DMS 273 (cell line): ENCODE measurements around the gene ANKRD23.
"Not testable (repeated sequence)": the region's sequence is repeated elsewhere in the genome, so short reads cannot be mapped to it uniquely, and the experiment has no call there.

ENCODE experiments used
- DNase-seq: peaks from one replicate; lab custom pipeline; 2025; ENCODE audit not compliant: unreplicated experiment; lab: John Stamatoyannopoulos, UW

ANKRD23 gene

GRCh38 chr2:96864343-96865091 is 20.7 kb upstream of the ANKRD23 start:
- DNase-seq: no peak

GRCh38 chr2:96863575-96864342 is 19.9 kb upstream of the ANKRD23 start:
- DNase-seq: no peak

GRCh38 chr2:96863056-96863455 is 19.2 kb upstream of the ANKRD23 start:
- not testable (repeated sequence) for DNase-seq

- no peak for DNase-seq
Measured at GRCh38 chr2:96861074-96861473, 17.3 kb upstream of the ANKRD23 start.

GRCh38 chr2:96860065-96861029 is 16.5 kb upstream of the ANKRD23 start:
- no peak for DNase-seq

GRCh38 chr2:96859681-96860064 is 15.9 kb upstream of the ANKRD23 start:
- DNase-seq: no peak

- DNase-seq: no peak
Measured at GRCh38 chr2:96859099-96859649, 15.4 kb upstream of the ANKRD23 start.

GRCh38 chr2:96857667-96858372 is 14.0 kb upstream of the ANKRD23 start, which contains the start of gene ANKRD39:
Gene ANKRD39, minus strand, starts transcription at chr2:96858016. Its CDS starts 29 bp downstream, at chr2:96857987.
- peak; percentile 99 for DNase-seq

GRCh38 chr2:96856776-96857666 is 13.2 kb upstream of the ANKRD23 start:
- DNase-seq: peak; percentile 48

- DNase-seq: no peak
Measured at GRCh38 chr2:96853321-96853720, 9.5 kb upstream of the ANKRD23 start.

- no peak for DNase-seq
Measured at GRCh38 chr2:96852667-96853066, 8.8 kb upstream of the ANKRD23 start.

- DNase-seq: no peak
Measured at GRCh38 chr2:96848264-96848663, 4.4 kb upstream of the ANKRD23 start.

- no peak for DNase-seq
Measured at GRCh38 chr2:96847586-96847985, 3.8 kb upstream of the ANKRD23 start.

- no peak for DNase-seq
Measured at GRCh38 chr2:96846825-96847224, 3.0 kb upstream of the ANKRD23 start.

- DNase-seq: no peak
Measured at GRCh38 chr2:96844405-96844808, 586 bp upstream of the ANKRD23 start.

- no peak for DNase-seq
Measured at GRCh38 chr2:96842600-96842999, 1.2 kb downstream of the ANKRD23 start.

- DNase-seq: no peak
Measured at GRCh38 chr2:96841701-96842495, 1.9 kb downstream of the ANKRD23 start.
